Heart right ventricle (tissue), 16 donors: ENCODE results near the gene ZMIZ1. TPM values are rescaled to one million over a fixed set of nuclear protein-coding genes. Genes with fewer than 3 reads are reported as not detected.

Experiments used
- ATAC-seq, 8 donors: fragments of 200-7000 bp; cut with Tn5 transposase; one replicate each; pipeline ENCODE4 v1.9.1; 2020; ENCODE audit warnings: mild to moderate bottlenecking in 8 of 8, moderate library complexity in 8 of 8, moderate number of reproducible peaks in 1 of 8
- DNase-seq, 2 donors: peaks; one replicate each; pipeline ENCODE4 v3.0.0-alpha.2; 2020
- H3K27ac ChIP-seq, 10 donors: fragments of 200-600 bp; sonication (generic) in 2 of 10; one replicate each; pipeline versions ENCODE4 v1.5.0 to v1.8.0; 2020 to 2022; ENCODE audit warnings: mild to moderate bottlenecking in 3 of 10
- H3K27me3 ChIP-seq, 7 donors: fragments of 200-600 bp; one replicate each; pipeline ENCODE4 v1.8.0; 2021 to 2022; ENCODE audit warnings: mild to moderate bottlenecking in 2 of 7
- H3K36me3 ChIP-seq, 9 donors: fragments of 200-600 bp; sonication (generic) in 1 of 9; one replicate each; pipeline versions ENCODE4 v1.5.0 to v1.8.0; 2020 to 2022; ENCODE audit warnings: mild to moderate bottlenecking in 2 of 9
- H3K4me1 ChIP-seq, 9 donors: fragments of 200-600 bp; sonication (generic) in 1 of 9; one replicate each; pipeline versions ENCODE4 v1.5.0 to v1.8.0; 2020 to 2022; ENCODE audit warnings: mild to moderate bottlenecking in 4 of 9
- H3K4me3 ChIP-seq, 10 donors: fragments of 200-600 bp; sonication (generic) in 2 of 10; one replicate each; pipeline versions ENCODE4 v1.5.0 to v1.8.0; 2020 to 2022; ENCODE audit warnings: mild to moderate bottlenecking in 7 of 10, moderate library complexity in 2 of 10
- H3K9me3 ChIP-seq, 11 donors: fragments of 200-600 bp in 10 of 11; sonication (generic) in 2 of 11; one replicate each; pipeline versions ENCODE4 v1.5.0 to v1.8.0; 2013 to 2022; ENCODE audit warnings: mild to moderate bottlenecking in 2 of 11, control low read depth in 1 of 11, moderate library complexity in 1 of 11
- whole genome bisulfite sequencing, 2 donors: extraction: QIAGEN DNeasy Blood & Tissue Kit; methylation state at CpG; one replicate each; pipeline ENCODE4 v1.1.7; 2013; ENCODE audit warnings: inconsistent platforms in 1 of 2; 5-methylcytosine and 5-hydroxymethylcytosine counted together
- intact Hi-C, 10 donors: fragments of 100-400 bp; cut with DNase I; formaldehyde crosslinking; loops; one replicate each; pipeline versions ENCODE4 v1.11.1 to v1.14.2; 2022
- polyA plus RNA-seq, 2 donors: library from polyadenylated mRNA; stranded (reverse); fragments of 200-250 nt; gene quantifications; one replicate each; pipeline ENCODE4 v1.2.3, GENCODE V29; 2013
- total RNA-seq, 10 donors: library from RNA; stranded (reverse); fragmentation: NEBNext Ultra II Directional in 3 of 10; extraction: Animal tissue kit (Norgen Biotek cat#: 25700) in 3 of 10; gene quantifications; one replicate each; pipeline versions ENCODE4 v1.2.1 to v1.2.4, GENCODE V29; 2021 to 2023
- TF ChIP-seq, protein P1 (sequence below), 9 donors: fragments of 200-600 bp; sonication (generic) in 2 of 9; IDR thresholded peaks; one replicate each; pipeline versions ENCODE4 v1.5.0 to v1.8.0; 2021 to 2022; ENCODE audit warnings: antibody characterized with exemption in 9 of 9, mild to moderate bottlenecking in 5 of 9, moderate library complexity in 1 of 9
- donor health status: Arrhythmogenic right ventricular cardiomyopathy.
- donor health status: ischemic (EF 13 %, LVEDD 7.1; RV severe dilation, severe dysfunction).
- donor health status: healthy with polysubstance abuse.
- donor health status: DM: no; HTN: yes; CAD: no.
- donor health status: DM: no; HTN: no; CAD: no.
- donor health status: ischemic (EF 25% LVEDD 6.9; RV normal size, moderate dysfunction).
- donor health status: ischemic (EF 25% LVEDD 5.7; RV mildly dilated, moderate dysfunction).
- donor health status: healthy.
- donor health status: DM: yes; HTN: yes; CAD: no.
- donor health status: Ischemic cardiomyopathy.
- donor health status: ischemic (EF 35%, LVEDD 5.7; RV mildly dilated, moderate dysfunction).
- donor health status: nonischemic (EF 11% LVEDD 7.7; RV severe dilation, severe dysfunction).
- donor health status: DM: yes; HTN: yes; CAD: no.
- donor health status: PGD.
- donor health status: ischemic (EF 29% LVEDD 5.4; RV normal size, mild dysfunction).
- donor health status: nonischemic (EF 23%, LVEDD 6.1; RV moderate dilation, normal function).

ZMIZ1 gene
- total and polyA plus RNA-seq, 12 donors, result 24.2 to 61.5 (median 49.8) TPM

GRCh38 chr10:79353726-79354125 is 285.0 kb downstream of the ZMIZ1 start:
- H3K27ac ChIP-seq, result no peak overlapping the region
- H3K4me1 ChIP-seq, result peaks cover 0 to 64% (median 10%) of the 10 kb centered on the region in 9 donors
- intact Hi-C loops, result no loop called here
- H3K36me3 ChIP-seq, result peaks cover 0 to 88% (median 58%) of the 10 kb centered on the region in 9 donors
- H3K27me3 ChIP-seq, result no peaks in the 10 kb centered on the region
- H3K4me3 ChIP-seq, result no peak overlapping the region
- TF ChIP-seq, protein P1, sequence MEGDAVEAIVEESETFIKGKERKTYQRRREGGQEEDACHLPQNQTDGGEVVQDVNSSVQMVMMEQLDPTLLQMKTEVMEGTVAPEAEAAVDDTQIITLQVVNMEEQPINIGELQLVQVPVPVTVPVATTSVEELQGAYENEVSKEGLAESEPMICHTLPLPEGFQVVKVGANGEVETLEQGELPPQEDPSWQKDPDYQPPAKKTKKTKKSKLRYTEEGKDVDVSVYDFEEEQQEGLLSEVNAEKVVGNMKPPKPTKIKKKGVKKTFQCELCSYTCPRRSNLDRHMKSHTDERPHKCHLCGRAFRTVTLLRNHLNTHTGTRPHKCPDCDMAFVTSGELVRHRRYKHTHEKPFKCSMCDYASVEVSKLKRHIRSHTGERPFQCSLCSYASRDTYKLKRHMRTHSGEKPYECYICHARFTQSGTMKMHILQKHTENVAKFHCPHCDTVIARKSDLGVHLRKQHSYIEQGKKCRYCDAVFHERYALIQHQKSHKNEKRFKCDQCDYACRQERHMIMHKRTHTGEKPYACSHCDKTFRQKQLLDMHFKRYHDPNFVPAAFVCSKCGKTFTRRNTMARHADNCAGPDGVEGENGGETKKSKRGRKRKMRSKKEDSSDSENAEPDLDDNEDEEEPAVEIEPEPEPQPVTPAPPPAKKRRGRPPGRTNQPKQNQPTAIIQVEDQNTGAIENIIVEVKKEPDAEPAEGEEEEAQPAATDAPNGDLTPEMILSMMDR (IDR thresholded peaks at IDR 0.05), result no peak
- 73 to 78% methylated on average over 11 of the region's 11 CpGs for WGBS, 2 donors
- no peaks in the 10 kb centered on the region for H3K9me3 ChIP-seq
- ATAC-seq (no peak), DNase-seq (no peak)

- H3K9me3 ChIP-seq, result no peaks in the 10 kb centered on the region
- no peak overlapping the region for H3K27ac ChIP-seq
- no peak overlapping the region for H3K4me3 ChIP-seq
- DNase-seq, result no peak
- 49 to 66% methylated on average over 3 of the region's 3 CpGs for WGBS, 2 donors
- intact Hi-C loops, result no loop called here
- TF ChIP-seq, protein P1 (IDR thresholded peaks at IDR 0.05), result no peak
- no peak for ATAC-seq
- H3K36me3 ChIP-seq, result peaks cover 0 to 84% (median 56%) of the 10 kb centered on the region in 9 donors
- no peaks in the 10 kb centered on the region for H3K27me3 ChIP-seq
- peaks cover 0 to 59% (median 6%) of the 10 kb centered on the region in 9 donors for H3K4me1 ChIP-seq
Observed at GRCh38 chr10:79354141-79354540, 285.4 kb downstream of the ZMIZ1 start.

GRCh38 chr10:79354615-79355014 is 285.8 kb downstream of the ZMIZ1 start:
- Histone ChIP-seq H3K27me3 (no peaks in the 10 kb centered on the region), H3K4me3 (no peak overlapping the region), H3K36me3 (peaks cover 0 to 80% (median 51%) of the 10 kb centered on the region in 9 donors), H3K27ac (no peak overlapping the region), H3K4me1 (peaks cover 0 to 55% (median 1%) of the 10 kb centered on the region in 9 donors), H3K9me3 (no peaks in the 10 kb centered on the region)
- DNase-seq (no peak), ATAC-seq (no peak)
- TF ChIP-seq, protein P1 (IDR thresholded peaks at IDR 0.05), result no peak
- intact Hi-C loops, result no loop called here
- WGBS, 2 donors, result 92% methylated on average over 6 of the region's 6 CpGs

GRCh38 chr10:79355420-79356017 is 286.8 kb downstream of the ZMIZ1 start:
- peaks cover 0 to 71% (median 44%) of the 10 kb centered on the region in 9 donors for H3K36me3 ChIP-seq
- ATAC-seq, result no peak
- peaks cover 0 to 46% (median 0%) of the 10 kb centered on the region in 9 donors for H3K4me1 ChIP-seq
- H3K9me3 ChIP-seq, result no peaks in the 10 kb centered on the region
- H3K27me3 ChIP-seq, result no peaks in the 10 kb centered on the region
- intact Hi-C loops, result no loop called here
- no peak overlapping the region for H3K4me3 ChIP-seq
- H3K27ac ChIP-seq, result peak overlapping the region in 1 of 10 donors; percentile 27
- DNase-seq, result no peak
- TF ChIP-seq, protein P1 (IDR thresholded peaks at IDR 0.05), result no peak
- 89% methylated on average over 6 of the region's 6 CpGs for WGBS, 2 donors
